ENCODE data around the gene CCDC148.

- TF ChIP-seq EZH2 (IDR thresholded peaks at IDR 0.05) (no peak), POLR2AphosphoS5 (IDR thresholded peaks at IDR 0.05; ENCODE audit: borderline replicate concordance, low read depth, low read length) (no peak)
Observed at GRCh38 chr2:158135096-158135495, 321.5 kb downstream of the CCDC148 start.
